ENCODE results near the gene PLXNA4. TPM values are rescaled to one million over a fixed set of nuclear protein-coding genes. Genes with fewer than 3 reads are reported as not detected.

Gene PLXNA4
- total and polyA plus RNA-seq, 9 of the 15 experiments (the other 6 are each of a cell fraction or from before 2014, with no cell fraction given): under 0.01 to 0.09 TPM; not detected in 7

DNA sequence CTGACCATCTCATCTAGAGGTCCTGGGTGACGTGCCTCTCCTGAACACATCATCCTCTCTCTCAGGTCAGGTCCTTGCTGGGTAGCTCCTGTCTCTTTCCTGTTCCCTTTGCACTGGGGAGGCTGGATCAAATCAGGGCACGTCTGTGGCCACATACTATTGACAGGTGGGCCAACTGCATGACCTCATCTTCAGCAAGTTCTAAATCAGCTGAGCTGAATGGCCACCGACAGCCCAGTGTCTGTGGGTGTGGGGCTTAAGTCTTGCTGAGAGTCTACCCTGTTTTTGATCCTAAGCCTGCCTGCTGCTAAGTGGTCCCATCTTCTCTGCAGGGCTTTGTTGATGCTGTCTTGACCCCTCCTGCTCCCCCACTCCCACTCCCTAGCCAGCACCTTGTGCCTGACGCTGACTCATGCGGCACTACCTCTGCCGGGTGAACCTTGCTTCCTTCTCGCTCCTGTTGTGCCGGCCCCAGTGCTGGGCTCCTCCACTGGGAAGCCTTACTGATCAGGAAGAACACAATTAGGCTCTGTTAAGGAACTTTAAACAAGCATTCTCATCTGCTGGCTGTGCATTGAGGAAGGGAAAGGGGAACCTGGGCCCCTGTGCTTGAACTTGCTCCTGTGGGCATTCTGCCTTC lies 440.4 kb downstream of the PLXNA4 start:
- Histone ChIP-seq H3K9ac (ENCODE audit: insufficient read depth in 1 of 2, low read depth in 2 of 2, low read length in 2 of 2) (no peak overlapping the region), H4K20me1 (replicated peaks; ENCODE audit: control insufficient read depth, insufficient read depth, low read length) (no peaks in the 10 kb centered on the region; the same call in 1 of the 2 replicates), H2AFZ (ENCODE audit: low read depth, low read length) (no peak overlapping the region), H3K79me2 (ENCODE audit: control insufficient read depth, insufficient read depth, low read length) (no peaks in the 10 kb centered on the region), H3K27ac (ENCODE audit: extremely low read depth, low read depth, low read length) (no peak overlapping the region), H3K4me3 (no peak overlapping the region), H3K9me3 (replicated peaks; ENCODE audit: control insufficient read depth, insufficient read depth, low read depth, low read length) (no peaks in the 10 kb centered on the region), H3K4me2 (ENCODE audit: insufficient read depth, low read length) (no peak overlapping the region), H3K9me1 (ENCODE audit: control insufficient read depth, insufficient read depth, low read length) (no peaks in the 10 kb centered on the region), H3K27me3 (ENCODE audit: control insufficient read depth in 2 of 2, insufficient read depth in 2 of 2, low read length in 2 of 2) (peaks cover 2 to 34% of the 10 kb centered on the region in 2 experiments; a peak in 3 of 5 replicates), H3K36me3 (ENCODE audit: control insufficient read depth, insufficient read depth, low read length) (no peaks in the 10 kb centered on the region), H3K4me1 (replicated peaks in 1 of 2; ENCODE audit: control insufficient read depth in 2 of 2, insufficient read depth in 2 of 2, low read length in 2 of 2) (no peaks in the 10 kb centered on the region)
- FAIRE-seq (no peak), ATAC-seq (no peak), DNase-seq (ENCODE audit: extremely low read depth in 1 of 4, low spot score in 3 of 4) (no peak)
- intact Hi-C loops (cut with micrococcal nuclease): no loop called here
- no TSS peak for BruUV-seq (replicated peaks)
- CTCF ChIA-PET (ENCODE audit: low intra/inter-chr PET ratio): no interaction called here
- 2% methylated on average over 8 of the region's 8 CpGs for WGBS (ENCODE audit: insufficient coverage, low coverage, missing lambda C conversion rate)
- in situ Hi-C loops (cut with MboI): no loop called here
- TF ChIP-seq RBM15 (IDR thresholded peaks at IDR 0.05; ENCODE audit: insufficient read depth, low read length) (no peak), ZC3H8 (IDR thresholded peaks at IDR 0.05) (no peak), MAFG (tag; conservative IDR thresholded peaks at IDR 0.05) (no peak), BACH1 (tag; IDR thresholded peaks at IDR 0.05) (no peak), SRF (CRISPR knock-in tag; IDR thresholded peaks at IDR 0.05) (no peak), PTBP1 (IDR thresholded peaks at IDR 0.05; ENCODE audit: low read depth, low read length) (no peak), GTF2E2 (tag; IDR thresholded peaks at IDR 0.05) (no peak), ZNF778 (CRISPR knock-in tag; IDR thresholded peaks at IDR 0.05) (no peak)
- TF ChIP-seq, protein P1, sequence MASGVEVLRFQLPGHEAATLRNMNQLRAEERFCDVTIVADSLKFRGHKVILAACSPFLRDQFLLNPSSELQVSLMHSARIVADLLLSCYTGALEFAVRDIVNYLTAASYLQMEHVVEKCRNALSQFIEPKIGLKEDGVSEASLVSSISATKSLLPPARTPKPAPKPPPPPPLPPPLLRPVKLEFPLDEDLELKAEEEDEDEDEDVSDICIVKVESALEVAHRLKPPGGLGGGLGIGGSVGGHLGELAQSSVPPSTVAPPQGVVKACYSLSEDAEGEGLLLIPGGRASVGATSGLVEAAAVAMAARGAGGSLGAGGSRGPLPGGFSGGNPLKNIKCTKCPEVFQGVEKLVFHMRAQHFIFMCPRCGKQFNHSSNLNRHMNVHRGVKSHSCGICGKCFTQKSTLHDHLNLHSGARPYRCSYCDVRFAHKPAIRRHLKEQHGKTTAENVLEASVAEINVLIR (CRISPR knock-in tag; IDR thresholded peaks at IDR 0.05): no peak
- TF ChIP-seq, protein P2, sequence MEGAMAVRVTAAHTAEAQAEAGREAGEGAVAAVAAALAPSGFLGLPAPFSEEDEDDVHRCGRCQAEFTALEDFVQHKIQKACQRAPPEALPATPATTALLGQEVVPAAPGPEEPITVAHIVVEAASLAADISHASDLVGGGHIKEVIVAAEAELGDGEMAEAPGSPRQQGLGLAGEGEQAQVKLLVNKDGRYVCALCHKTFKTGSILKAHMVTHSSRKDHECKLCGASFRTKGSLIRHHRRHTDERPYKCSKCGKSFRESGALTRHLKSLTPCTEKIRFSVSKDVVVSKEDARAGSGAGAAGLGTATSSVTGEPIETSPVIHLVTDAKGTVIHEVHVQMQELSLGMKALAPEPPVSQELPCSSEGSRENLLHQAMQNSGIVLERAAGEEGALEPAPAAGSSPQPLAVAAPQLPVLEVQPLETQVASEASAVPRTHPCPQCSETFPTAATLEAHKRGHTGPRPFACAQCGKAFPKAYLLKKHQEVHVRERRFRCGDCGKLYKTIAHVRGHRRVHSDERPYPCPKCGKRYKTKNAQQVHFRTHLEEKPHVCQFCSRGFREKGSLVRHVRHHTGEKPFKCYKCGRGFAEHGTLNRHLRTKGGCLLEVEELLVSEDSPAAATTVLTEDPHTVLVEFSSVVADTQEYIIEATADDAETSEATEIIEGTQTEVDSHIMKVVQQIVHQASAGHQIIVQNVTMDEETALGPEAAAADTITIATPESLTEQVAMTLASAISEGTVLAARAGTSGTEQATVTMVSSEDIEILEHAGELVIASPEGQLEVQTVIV (CRISPR knock-in tag; IDR thresholded peaks at IDR 0.05; ENCODE audit: borderline replicate concordance): no peak
- TF ChIP-seq, protein P3, sequence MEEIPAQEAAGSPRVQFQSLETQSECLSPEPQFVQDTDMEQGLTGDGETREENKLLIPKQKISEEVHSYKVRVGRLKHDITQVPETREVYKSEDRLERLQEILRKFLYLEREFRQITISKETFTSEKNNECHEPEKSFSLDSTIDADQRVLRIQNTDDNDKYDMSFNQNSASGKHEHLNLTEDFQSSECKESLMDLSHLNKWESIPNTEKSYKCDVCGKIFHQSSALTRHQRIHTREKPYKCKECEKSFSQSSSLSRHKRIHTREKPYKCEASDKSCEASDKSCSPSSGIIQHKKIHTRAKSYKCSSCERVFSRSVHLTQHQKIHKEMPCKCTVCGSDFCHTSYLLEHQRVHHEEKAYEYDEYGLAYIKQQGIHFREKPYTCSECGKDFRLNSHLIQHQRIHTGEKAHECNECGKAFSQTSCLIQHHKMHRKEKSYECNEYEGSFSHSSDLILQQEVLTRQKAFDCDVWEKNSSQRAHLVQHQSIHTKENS (CRISPR knock-in tag; IDR thresholded peaks at IDR 0.05): no peak
- TF ChIP-seq, protein P4, sequence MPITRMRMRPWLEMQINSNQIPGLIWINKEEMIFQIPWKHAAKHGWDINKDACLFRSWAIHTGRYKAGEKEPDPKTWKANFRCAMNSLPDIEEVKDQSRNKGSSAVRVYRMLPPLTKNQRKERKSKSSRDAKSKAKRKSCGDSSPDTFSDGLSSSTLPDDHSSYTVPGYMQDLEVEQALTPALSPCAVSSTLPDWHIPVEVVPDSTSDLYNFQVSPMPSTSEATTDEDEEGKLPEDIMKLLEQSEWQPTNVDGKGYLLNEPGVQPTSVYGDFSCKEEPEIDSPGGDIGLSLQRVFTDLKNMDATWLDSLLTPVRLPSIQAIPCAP (CRISPR knock-in tag; IDR thresholded peaks at IDR 0.05; ENCODE audit: borderline replicate concordance): no peak
- TF ChIP-seq, protein P5, sequence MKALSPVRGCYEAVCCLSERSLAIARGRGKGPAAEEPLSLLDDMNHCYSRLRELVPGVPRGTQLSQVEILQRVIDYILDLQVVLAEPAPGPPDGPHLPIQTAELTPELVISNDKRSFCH (CRISPR knock-in tag; IDR thresholded peaks at IDR 0.05): no peak
- TF ChIP-seq, protein P5 (tag; IDR thresholded peaks at IDR 0.05): no peak
- POLR2A ChIA-PET: interaction anchor here (0.6 to 0.9 kb wide), 2 partner anchors 10 to 95 kb away, joined by 3 read pairs; no protein-coding TSS in a partner anchor
